GM23248 (cell line): ENCODE data around the gene RIMS3. TPM values are rescaled to one million over a fixed set of nuclear protein-coding genes. Genes with fewer than 3 reads are reported as not detected.

ENCODE experiments used
- DNase-seq: peaks from one replicate; pipeline ENCODE4 v3.0.0-alpha.2; 2015
- H2AFZ ChIP-seq: fragments of 200-600 bp; sonication (generic); 2 replicates; pipeline ENCODE4 v1.6.1; 2016; ENCODE audit warnings: antibody characterized with exemption
- H3F3A ChIP-seq: fragments of 200-600 bp; sonication (generic); 2 replicates; pipeline ENCODE4 v1.6.1; 2016; ENCODE audit warnings: mild to moderate bottlenecking, antibody characterized with exemption, mixed run types; ENCODE audit not compliant: insufficient read depth
- H3K27ac ChIP-seq: fragments of 200-600 bp; sonication (generic); 2 replicates; pipeline ENCODE4 v1.5.1; 2016; ENCODE audit warnings: mild to moderate bottlenecking
- H3K27me3 ChIP-seq: fragments of 200-600 bp; sonication (generic); replicated peaks from 2 replicates; pipeline ENCODE4 v1.6.1; 2016; ENCODE audit warnings: mild to moderate bottlenecking; ENCODE audit not compliant: insufficient read depth
- H3K36me3 ChIP-seq: fragments of 200-600 bp; sonication (generic); 2 replicates; pipeline ENCODE4 v1.6.1; 2016; ENCODE audit warnings: low read depth, mild to moderate bottlenecking
- H3K4me1 ChIP-seq: fragments of 200-600 bp; sonication (generic); 2 replicates; pipeline ENCODE4 v1.6.1; 2016; ENCODE audit warnings: mild to moderate bottlenecking; ENCODE audit not compliant: insufficient read depth
- H3K4me2 ChIP-seq: fragments of 200-600 bp; sonication (generic); one replicate; pipeline ENCODE4 v1.6.1; 2016; ENCODE audit warnings: mild to moderate bottlenecking; ENCODE audit not compliant: unreplicated experiment
- H3K4me3 ChIP-seq: fragments of 200-600 bp; sonication (generic); 2 replicates; pipeline ENCODE4 v1.5.1; 2016; ENCODE audit warnings: mild to moderate bottlenecking
- H3K79me2 ChIP-seq: fragments of 200-600 bp; sonication (generic); 2 replicates; pipeline ENCODE4 v1.6.1; 2016; ENCODE audit warnings: mild to moderate bottlenecking; ENCODE audit not compliant: insufficient read depth
- H3K9ac ChIP-seq: fragments of 200-600 bp; sonication (generic); 2 replicates; pipeline ENCODE4 v1.6.1; 2016; ENCODE audit warnings: mild to moderate bottlenecking
- H3K9me2 ChIP-seq: fragments of 200-600 bp; sonication (generic); 2 replicates; pipeline ENCODE4 v1.6.1; 2016; ENCODE audit warnings: mixed run types, mild to moderate bottlenecking, moderate library complexity; ENCODE audit not compliant: insufficient read depth
- H3K9me3 ChIP-seq: fragments of 200-600 bp; sonication (generic); one replicate; pipeline ENCODE4 v1.6.1; 2017; ENCODE audit warnings: low read depth
- H4K20me1 ChIP-seq: fragments of 200-600 bp; sonication (generic); 2 replicates; pipeline ENCODE4 v1.6.0; 2016; ENCODE audit not compliant: insufficient read depth
- EZH2 ChIP-seq: fragments of 200-600 bp; sonication (generic); IDR thresholded peaks from 2 replicates; pipeline ENCODE4 v1.6.1; 2018; ENCODE audit warnings: antibody characterized with exemption, mild to moderate bottlenecking; ENCODE audit not compliant: insufficient read depth, poor library complexity, severe bottlenecking
- EZH2phosphoT487 ChIP-seq: fragments of 200-600 bp; sonication (generic); IDR thresholded peaks from 2 replicates; pipeline ENCODE4 v1.6.1; 2018; ENCODE audit warnings: antibody characterized with exemption, moderate library complexity, mild to moderate bottlenecking, low read depth; ENCODE audit not compliant: insufficient read depth
- WGBS, 2 experiments: methylation state at CpG; one replicate each; pipeline ENCODE4 v1.1.6; 2015 to 2017; ENCODE audit warnings: low lambda C conversion rate in 2 of 2, low coverage in 1 of 2; ENCODE audit errors: missing lambda C conversion rate in 2 of 2; 5-methylcytosine and 5-hydroxymethylcytosine counted together
- in situ Hi-C: fragments of 300-500 bp; cut with MboI; formaldehyde crosslinking; loops from 2 replicates; pipeline ENCODE4 v1.15.0; 2020
- polyA plus RNA-seq: library from polyadenylated mRNA; unstranded; fragments of >200 nt; fragmentation: Nextera tagmentation; extraction: Ambion mirVana; gene quantifications from 2 replicates; pipeline ENCODE4 v1.2.1, GENCODE V29; 2016
- total RNA-seq: library from RNA; depleted of rRNA; stranded (reverse); fragments of >200 nt; shearing (Covaris generic); gene quantifications from 2 replicates; pipeline ENCODE4 v1.2.3, GENCODE V29; 2014

The RIMS3 gene
- total and polyA plus RNA-seq, 2 experiments from 2014 or later = 0.18 TPM; not detected in 1

DNA sequence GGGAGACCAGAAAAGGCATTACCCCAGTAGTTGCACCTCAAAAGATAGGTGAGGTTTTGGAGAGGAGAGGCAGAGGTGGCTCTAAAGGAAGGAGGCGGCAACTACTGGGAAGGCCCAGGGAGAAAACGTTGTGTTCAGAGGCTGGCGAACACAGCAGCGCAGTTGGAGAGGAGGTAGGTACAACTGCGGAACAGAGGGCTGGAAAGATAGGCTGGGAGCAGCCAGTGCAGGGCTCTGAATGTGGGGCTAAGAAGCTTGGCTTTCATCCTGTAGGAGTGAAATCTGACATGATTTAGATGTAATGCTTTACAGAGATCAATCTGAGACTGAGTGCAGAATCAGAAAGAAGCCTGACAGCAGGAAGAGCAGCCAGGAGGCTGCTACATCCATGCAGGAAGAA is 13.0 kb downstream of the RIMS3 start:
- H4K20me1 ChIP-seq = no peaks in the 10 kb centered on the region
- WGBS, 2 experiments = 70 to 72% methylated on average over 5 of the region's 5 CpGs
- H3K9me2 ChIP-seq = no peaks in the 10 kb centered on the region
- no peak overlapping the region for H3K4me3 ChIP-seq
- H2AFZ ChIP-seq = no peak overlapping the region
- peaks cover 22% of the 10 kb centered on the region; the same call in 1 of the 2 replicates for H3K27me3 ChIP-seq
- H3K4me2 ChIP-seq = no peak overlapping the region
- DNase-seq = no peak
- H3K36me3 ChIP-seq = no peaks in the 10 kb centered on the region
- no peaks in the 10 kb centered on the region for H3K9me3 ChIP-seq
- no peaks in the 10 kb centered on the region for H3K79me2 ChIP-seq
- no peaks in the 10 kb centered on the region for H3K4me1 ChIP-seq
- H3K9ac ChIP-seq = no peak overlapping the region
- H3F3A ChIP-seq = no peaks in the 10 kb centered on the region
- TF ChIP-seq EZH2phosphoT487 (no peak), EZH2 (no peak)
- H3K27ac ChIP-seq = no peak overlapping the region
- in situ Hi-C loops = no loop called here

DNA sequence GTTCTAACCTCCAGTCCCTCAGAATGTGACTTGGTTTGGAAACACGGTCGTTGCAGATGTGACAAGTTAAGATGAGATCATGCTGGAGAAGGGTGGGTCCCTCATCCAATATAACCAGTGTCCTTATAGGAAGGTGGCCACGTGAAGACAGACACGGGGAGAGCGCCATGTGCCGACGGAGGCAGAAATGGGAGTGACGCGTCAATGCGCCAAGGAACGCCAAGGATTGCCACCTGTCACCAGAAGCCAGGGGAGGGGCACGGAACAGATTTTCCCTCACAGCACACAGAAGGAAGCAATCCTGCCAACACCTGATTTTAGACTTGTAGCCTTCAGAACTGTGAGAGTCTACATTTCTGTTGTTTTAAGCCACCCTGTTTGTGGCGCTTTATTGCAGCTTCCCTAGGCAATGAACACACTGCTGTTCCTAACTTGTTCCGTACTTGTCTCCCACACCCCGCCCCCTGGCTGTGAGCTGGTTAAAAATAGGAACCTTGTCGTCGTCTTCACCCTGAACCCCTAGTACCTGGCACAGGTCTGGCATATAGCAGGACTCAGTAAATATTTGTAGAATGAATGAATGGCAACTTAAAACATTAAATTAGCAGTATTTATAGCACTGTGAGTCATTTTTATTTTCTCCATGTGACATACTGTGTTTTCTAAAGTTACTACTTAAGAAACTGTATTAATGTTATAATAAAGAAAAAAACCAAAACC is 14.2 kb downstream of the RIMS3 start:
- H3K27me3 ChIP-seq = peaks cover 15% of the 10 kb centered on the region; the same call in 1 of the 2 replicates
- TF ChIP-seq EZH2phosphoT487 (no peak), EZH2 (no peak)
- no peak overlapping the region for H3K4me3 ChIP-seq
- DNase-seq = no peak
- H3K4me1 ChIP-seq = no peaks in the 10 kb centered on the region
- no peaks in the 10 kb centered on the region for H3F3A ChIP-seq
- WGBS, 2 experiments = 67 to 69% methylated on average over 17 of the region's 17 CpGs
- H3K27ac ChIP-seq = no peak overlapping the region
- no peaks in the 10 kb centered on the region for H3K79me2 ChIP-seq
- H3K36me3 ChIP-seq = no peaks in the 10 kb centered on the region
- H2AFZ ChIP-seq = no peak overlapping the region
- H3K9me2 ChIP-seq = no peaks in the 10 kb centered on the region
- no peak overlapping the region for H3K9ac ChIP-seq
- H4K20me1 ChIP-seq = no peaks in the 10 kb centered on the region
- in situ Hi-C loops = no loop called here
- H3K4me2 ChIP-seq = no peak overlapping the region
- H3K9me3 ChIP-seq = no peaks in the 10 kb centered on the region

DNA sequence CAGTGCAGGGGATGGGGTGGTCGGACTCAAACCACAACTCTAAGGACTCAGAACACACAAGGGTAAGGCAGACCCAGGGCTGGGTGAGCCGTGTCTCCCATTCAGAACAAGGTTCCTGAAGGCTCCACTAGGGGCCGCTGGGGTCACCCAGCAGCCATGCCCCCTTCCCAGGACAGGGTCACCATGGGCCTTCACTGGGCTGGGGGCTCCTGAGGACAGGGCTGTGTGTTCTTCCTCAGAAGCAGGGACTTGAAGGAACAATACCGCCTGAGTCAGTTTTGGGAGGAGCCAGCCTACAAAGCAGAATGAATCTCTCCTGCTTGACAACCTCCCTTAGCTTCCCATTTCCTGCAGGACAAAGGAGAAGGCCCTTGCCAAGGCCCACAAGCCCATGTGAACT is 15.4 kb downstream of the RIMS3 start:
- Histone ChIP-seq H3K27me3 (peaks cover 11% of the 10 kb centered on the region; the same call in 1 of the 2 replicates), H3K9ac (no peak overlapping the region), H2AFZ (no peak overlapping the region), H3K36me3 (no peaks in the 10 kb centered on the region), H3K9me2 (no peaks in the 10 kb centered on the region), H3K79me2 (no peaks in the 10 kb centered on the region), H3K4me2 (no peak overlapping the region), H3K9me3 (no peaks in the 10 kb centered on the region), H3K4me3 (no peak overlapping the region), H3F3A (no peaks in the 10 kb centered on the region), H3K4me1 (no peaks in the 10 kb centered on the region), H3K27ac (no peak overlapping the region), H4K20me1 (no peaks in the 10 kb centered on the region)
- 45 to 52% methylated on average over 4 of the region's 4 CpGs for WGBS, 2 experiments
- no peak for DNase-seq
- in situ Hi-C loops = no loop called here
- TF ChIP-seq EZH2 = no peak
- TF ChIP-seq EZH2phosphoT487 = no peak

DNA sequence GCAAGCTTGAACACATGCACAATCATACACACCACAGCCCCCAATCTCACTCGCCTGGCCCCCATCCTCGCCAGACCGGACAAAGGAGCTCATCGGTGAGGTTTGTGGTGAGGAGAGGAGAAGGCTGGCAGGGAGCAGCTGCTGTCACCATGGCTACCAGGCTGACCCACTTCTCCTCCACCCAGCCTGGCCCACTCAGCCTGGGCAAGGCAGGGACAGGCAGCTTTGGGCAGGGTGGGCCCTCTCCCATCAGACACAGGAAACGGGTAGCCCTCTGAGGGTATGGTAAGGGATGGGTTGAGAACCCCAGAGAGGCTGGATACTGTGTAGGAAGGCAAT is 15.9 kb downstream of the RIMS3 start:
- Histone ChIP-seq H3K79me2 (no peaks in the 10 kb centered on the region), H3K9me3 (no peaks in the 10 kb centered on the region), H3K27me3 (peaks cover 11% of the 10 kb centered on the region; the same call in 1 of the 2 replicates), H3K4me3 (no peak overlapping the region), H3F3A (no peaks in the 10 kb centered on the region), H3K9ac (no peak overlapping the region), H3K9me2 (no peaks in the 10 kb centered on the region), H3K4me2 (no peak overlapping the region), H3K27ac (no peak overlapping the region), H2AFZ (no peak overlapping the region), H4K20me1 (no peaks in the 10 kb centered on the region), H3K4me1 (no peaks in the 10 kb centered on the region), H3K36me3 (no peaks in the 10 kb centered on the region)
- in situ Hi-C loops = no loop called here
- no peak for DNase-seq
- TF ChIP-seq EZH2 (no peak), EZH2phosphoT487 (no peak)
- 64% methylated on average over 5 of the region's 5 CpGs for WGBS, 2 experiments
